ENCODE data around the gene KRT79.

KRT79 gene

GRCh38 chr12:52771505-52771904 lies 62.6 kb downstream of the KRT79 start:
- TF ChIP-seq ESRRG (CRISPR knock-in tag; IDR thresholded peaks at IDR 0.05) (no peak), OSR1 (CRISPR knock-in tag; IDR thresholded peaks at IDR 0.05) (no peak), ZFP3 (CRISPR knock-in tag; IDR thresholded peaks at IDR 0.05) (no peak), ZNF70 (CRISPR knock-in tag; IDR thresholded peaks at IDR 0.05) (no peak), RARB (CRISPR knock-in tag; IDR thresholded peaks at IDR 0.05) (no peak), TOX (CRISPR knock-in tag; IDR thresholded peaks at IDR 0.05; ENCODE audit: borderline replicate concordance) (no peak), CSDC2 (CRISPR knock-in tag; IDR thresholded peaks at IDR 0.05) (no peak), CREB5 (CRISPR knock-in tag; IDR thresholded peaks at IDR 0.05; ENCODE audit: low read depth) (no peak), PATZ1 (CRISPR knock-in tag; IDR thresholded peaks at IDR 0.05; ENCODE audit: borderline replicate concordance) (no peak), ZFP30 (CRISPR knock-in tag; IDR thresholded peaks at IDR 0.05) (no peak), PPARA (CRISPR knock-in tag; IDR thresholded peaks at IDR 0.05; ENCODE audit: borderline replicate concordance) (no peak), CSRNP3 (CRISPR knock-in tag; IDR thresholded peaks at IDR 0.05) (no peak), ZC3H10 (CRISPR knock-in tag; IDR thresholded peaks at IDR 0.05) (no peak), POU6F1 (CRISPR knock-in tag; IDR thresholded peaks at IDR 0.05; ENCODE audit: borderline replicate concordance, low read depth) (no peak), ARNTL (CRISPR knock-in tag; IDR thresholded peaks at IDR 0.05; ENCODE audit: borderline replicate concordance, low read depth) (no peak)
- TF ChIP-seq, protein P1, sequence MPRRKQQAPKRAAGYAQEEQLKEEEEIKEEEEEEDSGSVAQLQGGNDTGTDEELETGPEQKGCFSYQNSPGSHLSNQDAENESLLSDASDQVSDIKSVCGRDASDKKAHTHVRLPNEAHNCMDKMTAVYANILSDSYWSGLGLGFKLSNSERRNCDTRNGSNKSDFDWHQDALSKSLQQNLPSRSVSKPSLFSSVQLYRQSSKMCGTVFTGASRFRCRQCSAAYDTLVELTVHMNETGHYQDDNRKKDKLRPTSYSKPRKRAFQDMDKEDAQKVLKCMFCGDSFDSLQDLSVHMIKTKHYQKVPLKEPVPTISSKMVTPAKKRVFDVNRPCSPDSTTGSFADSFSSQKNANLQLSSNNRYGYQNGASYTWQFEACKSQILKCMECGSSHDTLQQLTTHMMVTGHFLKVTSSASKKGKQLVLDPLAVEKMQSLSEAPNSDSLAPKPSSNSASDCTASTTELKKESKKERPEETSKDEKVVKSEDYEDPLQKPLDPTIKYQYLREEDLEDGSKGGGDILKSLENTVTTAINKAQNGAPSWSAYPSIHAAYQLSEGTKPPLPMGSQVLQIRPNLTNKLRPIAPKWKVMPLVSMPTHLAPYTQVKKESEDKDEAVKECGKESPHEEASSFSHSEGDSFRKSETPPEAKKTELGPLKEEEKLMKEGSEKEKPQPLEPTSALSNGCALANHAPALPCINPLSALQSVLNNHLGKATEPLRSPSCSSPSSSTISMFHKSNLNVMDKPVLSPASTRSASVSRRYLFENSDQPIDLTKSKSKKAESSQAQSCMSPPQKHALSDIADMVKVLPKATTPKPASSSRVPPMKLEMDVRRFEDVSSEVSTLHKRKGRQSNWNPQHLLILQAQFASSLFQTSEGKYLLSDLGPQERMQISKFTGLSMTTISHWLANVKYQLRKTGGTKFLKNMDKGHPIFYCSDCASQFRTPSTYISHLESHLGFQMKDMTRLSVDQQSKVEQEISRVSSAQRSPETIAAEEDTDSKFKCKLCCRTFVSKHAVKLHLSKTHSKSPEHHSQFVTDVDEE (CRISPR knock-in tag; IDR thresholded peaks at IDR 0.05), result no peak
- no peak for ATAC-seq

Data from SK-N-SH treated with all-trans-retinoic acid at 6 μM for 48 hours (cell line).